Liver (tissue), 3 donors: ENCODE results near the gene SPINK1.

Source experiments
- EGR1 ChIP-seq, 2 donors: IDR thresholded peaks; 2 replicates each; pipeline ENCODE4 v1.6.1; 2016 to 2018; ENCODE audit warnings: antibody characterized with exemption in 2 of 2, low read depth in 2 of 2
- HNF4A ChIP-seq, 2 donors: conservative IDR thresholded peaks; 2 replicates each; pipeline ENCODE4 v1.6.1; 2016; ENCODE audit warnings: antibody characterized with exemption in 2 of 2, mild to moderate bottlenecking in 2 of 2
- RAD21 ChIP-seq, 2 donors: IDR thresholded peaks; 2 replicates each; pipeline ENCODE4 v1.6.1; 2016; ENCODE audit warnings: antibody characterized with exemption in 2 of 2, mild to moderate bottlenecking in 2 of 2
- RXRA ChIP-seq, 2 donors: IDR thresholded peaks; 2 replicates each; pipeline ENCODE4 v1.6.1; 2017 to 2018; ENCODE audit warnings: antibody characterized with exemption in 2 of 2, mild to moderate bottlenecking in 1 of 2
- SP1 ChIP-seq: IDR thresholded peaks from 2 replicates; pipeline ENCODE4 v1.6.1; 2018; ENCODE audit warnings: antibody characterized with exemption, mild to moderate bottlenecking
- TAF1 ChIP-seq: conservative IDR thresholded peaks from 2 replicates; pipeline ENCODE4 v1.6.1; 2016; ENCODE audit warnings: antibody characterized with exemption, mild to moderate bottlenecking
- YY1 ChIP-seq: IDR thresholded peaks from 2 replicates; pipeline ENCODE4 v1.6.1; 2016; ENCODE audit warnings: antibody characterized with exemption, mild to moderate bottlenecking
- TF ChIP-seq, protein P1 (sequence below): fragments of 150-350 bp; IDR thresholded peaks from 2 replicates; pipeline ENCODE4 v1.5.1; 2017; ENCODE audit warnings: improper control_type of control experiment, low read depth, low read length; ENCODE audit not compliant: missing input control
- TF ChIP-seq, protein P2 (sequence below): IDR thresholded peaks from 2 replicates; pipeline ENCODE4 v1.6.1; 2016; ENCODE audit warnings: antibody characterized with exemption
- TF ChIP-seq, protein P3 (sequence below): IDR thresholded peaks from 2 replicates; pipeline ENCODE4 v1.6.1; 2016; ENCODE audit warnings: antibody characterized with exemption, mild to moderate bottlenecking
- TF ChIP-seq, protein P4 (sequence below): IDR thresholded peaks from 2 replicates; pipeline ENCODE4 v1.6.1; 2016; ENCODE audit warnings: antibody characterized with exemption
- donor health status: healthy.
- donor health status: healthy.

DNA sequence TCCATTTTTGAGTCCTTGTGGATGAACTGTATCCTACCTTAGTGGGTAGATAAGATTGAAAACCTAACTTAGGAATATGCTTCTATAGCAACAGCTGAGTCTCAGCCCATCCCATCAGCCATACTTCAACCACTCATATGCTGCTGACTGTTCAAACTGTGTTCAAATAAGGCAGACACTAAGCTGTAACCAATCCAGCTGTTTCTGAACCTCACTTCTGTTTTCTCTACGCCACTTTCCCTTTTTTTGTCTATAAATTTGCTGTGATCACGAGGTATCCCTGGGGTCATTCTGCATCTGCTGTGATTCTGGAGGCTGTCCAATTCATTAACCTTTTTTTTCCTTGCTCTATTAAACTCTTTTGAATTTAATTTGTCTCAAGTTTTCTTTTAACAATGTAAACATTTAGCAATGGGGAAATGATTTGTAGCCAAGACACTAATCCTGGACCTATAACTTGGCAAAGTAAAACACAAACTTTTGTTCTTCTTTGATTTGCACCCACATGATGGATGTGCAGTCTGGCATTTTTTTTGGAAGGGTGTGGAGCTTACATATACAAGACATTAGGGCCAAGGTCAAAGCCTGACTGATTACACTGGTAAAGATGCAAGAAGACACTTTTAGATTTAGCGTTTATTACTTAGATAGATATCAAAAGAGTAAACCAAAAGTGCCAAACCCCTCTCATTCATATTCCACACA is 32.1 kb upstream of the SPINK1 start:
- TF ChIP-seq YY1: no peak
- TF ChIP-seq, protein P1, sequence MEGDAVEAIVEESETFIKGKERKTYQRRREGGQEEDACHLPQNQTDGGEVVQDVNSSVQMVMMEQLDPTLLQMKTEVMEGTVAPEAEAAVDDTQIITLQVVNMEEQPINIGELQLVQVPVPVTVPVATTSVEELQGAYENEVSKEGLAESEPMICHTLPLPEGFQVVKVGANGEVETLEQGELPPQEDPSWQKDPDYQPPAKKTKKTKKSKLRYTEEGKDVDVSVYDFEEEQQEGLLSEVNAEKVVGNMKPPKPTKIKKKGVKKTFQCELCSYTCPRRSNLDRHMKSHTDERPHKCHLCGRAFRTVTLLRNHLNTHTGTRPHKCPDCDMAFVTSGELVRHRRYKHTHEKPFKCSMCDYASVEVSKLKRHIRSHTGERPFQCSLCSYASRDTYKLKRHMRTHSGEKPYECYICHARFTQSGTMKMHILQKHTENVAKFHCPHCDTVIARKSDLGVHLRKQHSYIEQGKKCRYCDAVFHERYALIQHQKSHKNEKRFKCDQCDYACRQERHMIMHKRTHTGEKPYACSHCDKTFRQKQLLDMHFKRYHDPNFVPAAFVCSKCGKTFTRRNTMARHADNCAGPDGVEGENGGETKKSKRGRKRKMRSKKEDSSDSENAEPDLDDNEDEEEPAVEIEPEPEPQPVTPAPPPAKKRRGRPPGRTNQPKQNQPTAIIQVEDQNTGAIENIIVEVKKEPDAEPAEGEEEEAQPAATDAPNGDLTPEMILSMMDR: no peak
- TF ChIP-seq RXRA (IDR thresholded peaks at IDR 0.05): no peak
- TF ChIP-seq SP1: no peak
- TF ChIP-seq, protein P2, sequence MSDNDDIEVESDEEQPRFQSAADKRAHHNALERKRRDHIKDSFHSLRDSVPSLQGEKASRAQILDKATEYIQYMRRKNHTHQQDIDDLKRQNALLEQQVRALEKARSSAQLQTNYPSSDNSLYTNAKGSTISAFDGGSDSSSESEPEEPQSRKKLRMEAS: no peak
- TF ChIP-seq TAF1: no peak
- TF ChIP-seq, protein P3, sequence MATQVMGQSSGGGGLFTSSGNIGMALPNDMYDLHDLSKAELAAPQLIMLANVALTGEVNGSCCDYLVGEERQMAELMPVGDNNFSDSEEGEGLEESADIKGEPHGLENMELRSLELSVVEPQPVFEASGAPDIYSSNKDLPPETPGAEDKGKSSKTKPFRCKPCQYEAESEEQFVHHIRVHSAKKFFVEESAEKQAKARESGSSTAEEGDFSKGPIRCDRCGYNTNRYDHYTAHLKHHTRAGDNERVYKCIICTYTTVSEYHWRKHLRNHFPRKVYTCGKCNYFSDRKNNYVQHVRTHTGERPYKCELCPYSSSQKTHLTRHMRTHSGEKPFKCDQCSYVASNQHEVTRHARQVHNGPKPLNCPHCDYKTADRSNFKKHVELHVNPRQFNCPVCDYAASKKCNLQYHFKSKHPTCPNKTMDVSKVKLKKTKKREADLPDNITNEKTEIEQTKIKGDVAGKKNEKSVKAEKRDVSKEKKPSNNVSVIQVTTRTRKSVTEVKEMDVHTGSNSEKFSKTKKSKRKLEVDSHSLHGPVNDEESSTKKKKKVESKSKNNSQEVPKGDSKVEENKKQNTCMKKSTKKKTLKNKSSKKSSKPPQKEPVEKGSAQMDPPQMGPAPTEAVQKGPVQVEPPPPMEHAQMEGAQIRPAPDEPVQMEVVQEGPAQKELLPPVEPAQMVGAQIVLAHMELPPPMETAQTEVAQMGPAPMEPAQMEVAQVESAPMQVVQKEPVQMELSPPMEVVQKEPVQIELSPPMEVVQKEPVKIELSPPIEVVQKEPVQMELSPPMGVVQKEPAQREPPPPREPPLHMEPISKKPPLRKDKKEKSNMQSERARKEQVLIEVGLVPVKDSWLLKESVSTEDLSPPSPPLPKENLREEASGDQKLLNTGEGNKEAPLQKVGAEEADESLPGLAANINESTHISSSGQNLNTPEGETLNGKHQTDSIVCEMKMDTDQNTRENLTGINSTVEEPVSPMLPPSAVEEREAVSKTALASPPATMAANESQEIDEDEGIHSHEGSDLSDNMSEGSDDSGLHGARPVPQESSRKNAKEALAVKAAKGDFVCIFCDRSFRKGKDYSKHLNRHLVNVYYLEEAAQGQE: no peak
- no peak for TF ChIP-seq EGR1 (IDR thresholded peaks at IDR 0.05; ENCODE audit: low read depth in 2 of 2)
- no peak for TF ChIP-seq HNF4A (conservative IDR thresholded peaks at IDR 0.05)
- TF ChIP-seq, protein P4, sequence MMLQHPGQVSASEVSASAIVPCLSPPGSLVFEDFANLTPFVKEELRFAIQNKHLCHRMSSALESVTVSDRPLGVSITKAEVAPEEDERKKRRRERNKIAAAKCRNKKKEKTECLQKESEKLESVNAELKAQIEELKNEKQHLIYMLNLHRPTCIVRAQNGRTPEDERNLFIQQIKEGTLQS: no peak
- TF ChIP-seq RAD21 (IDR thresholded peaks at IDR 0.05): no peak
